HepG2 (cell line): ENCODE data around the gene CDK14. TPM values are rescaled to one million over a fixed set of nuclear protein-coding genes. Genes with fewer than 3 reads are reported as not detected.

Experiments
- EP300 ChIP-seq, 3 experiments: sonication (generic) in 1 of 3; formaldehyde crosslinking in 1 of 3; IDR thresholded peaks; 2 replicates each; pipeline versions ENCODE4 v1.5.1 to v1.6.1; 2011 to 2020; ENCODE audit warnings: low read depth in 2 of 3, low read length in 2 of 3, borderline replicate concordance in 1 of 3, improper control_type of control experiment in 1 of 3, mild to moderate bottlenecking in 1 of 3, missing genetic modification reagents in 1 of 3, moderate library complexity in 1 of 3
- GRHL1 ChIP-seq: sonication (generic); formaldehyde crosslinking; conservative IDR thresholded peaks from 2 replicates; pipeline ENCODE4 v1.8.0; 2022; ENCODE audit warnings: missing genetic modification reagents
- GZF1 ChIP-seq: sonication (generic); formaldehyde crosslinking; IDR thresholded peaks from 2 replicates; pipeline ENCODE4 v1.5.1; 2020; ENCODE audit warnings: mild to moderate bottlenecking, missing genetic modification reagents
- IKZF1 ChIP-seq: fragments of 450-650 bp; IDR thresholded peaks from 2 replicates; pipeline ENCODE4 v1.7.1; 2016
- JARID2 ChIP-seq: sonication (generic); formaldehyde crosslinking; IDR thresholded peaks from 2 replicates; pipeline ENCODE4 v1.8.1; 2023; ENCODE audit warnings: missing genetic modification reagents, inconsistent platforms; ENCODE audit not compliant: insufficient replicate concordance
- MBNL3 ChIP-seq: fragments of 250-450 bp; sonication (Bioruptor Pico); conservative IDR thresholded peaks from 2 replicates; pipeline ENCODE4 v1.8.0; 2022; ENCODE audit warnings: mild to moderate bottlenecking, inconsistent platforms
- MIXL1 ChIP-seq: IDR thresholded peaks from 2 replicates; pipeline ENCODE4 v1.6.1; 2016
- ZFP1 ChIP-seq: IDR thresholded peaks from 2 replicates; pipeline ENCODE4 v1.6.1; 2016
- ZFP90 ChIP-seq: sonication (generic); formaldehyde crosslinking; IDR thresholded peaks from 2 replicates; pipeline ENCODE4 v1.8.0; 2022; ENCODE audit warnings: missing genetic modification reagents, mild to moderate bottlenecking, inconsistent platforms, borderline replicate concordance
- ZNF446 ChIP-seq: sonication (generic); formaldehyde crosslinking; IDR thresholded peaks from 2 replicates; pipeline ENCODE4 v1.5.0; 2020; ENCODE audit warnings: mild to moderate bottlenecking, missing genetic modification reagents
- ZNF558 ChIP-seq: sonication (generic); formaldehyde crosslinking; IDR thresholded peaks from 2 replicates; pipeline ENCODE4 v1.9.0; 2022; ENCODE audit warnings: mild to moderate bottlenecking, missing genetic modification reagents, borderline replicate concordance
- ZNF720 ChIP-seq: sonication (generic); formaldehyde crosslinking; IDR thresholded peaks from 2 replicates; pipeline ENCODE4 v1.4.0; 2020; ENCODE audit warnings: missing genetic modification reagents
- polyA plus RNA-seq, 8 experiments: library from polyadenylated mRNA; depleted of rRNA in 3 of 8; stranded (reverse) in 7 of 8; unstranded in 1 of 8; fragments of >200 nt; fragmentation: Illumina TruSeq in 4 of 8; extraction: Trizol in 4 of 8; gene quantifications; 2 replicates each; pipeline versions ENCODE4 v1.2.1 to v1.2.3, GENCODE V29; 2011 to 2016; ENCODE audit warnings: low read depth in 4 of 8, missing spikeins in 1 of 8, mixed read lengths in 1 of 8; ENCODE audit not compliant: insufficient read depth in 1 of 8
- total RNA-seq, 5 experiments: library from RNA; depleted of rRNA; stranded (reverse); fragments of >200 nt; fragmentation: Illumina TruSeq; extraction: Trizol; gene quantifications; 2 replicates each; pipeline ENCODE4 v1.2.3, GENCODE V29; 2016; ENCODE audit warnings: low read depth in 1 of 5
- TF ChIP-seq, protein P1 (sequence below): sonication (generic); formaldehyde crosslinking; IDR thresholded peaks from 2 replicates; pipeline ENCODE4 v1.9.0; 2021; ENCODE audit warnings: missing genetic modification reagents, borderline replicate concordance
- TF ChIP-seq, protein P2 (sequence below): IDR thresholded peaks from 2 replicates; pipeline ENCODE4 v1.6.1; 2016; ENCODE audit warnings: missing genetic modification reagents, missing compliant biosample characterization
- TF ChIP-seq, protein P3 (sequence below): sonication (generic); formaldehyde crosslinking; IDR thresholded peaks from 2 replicates; pipeline ENCODE4 v1.5.0; 2020; ENCODE audit warnings: mild to moderate bottlenecking, missing genetic modification reagents, borderline replicate concordance
- TF ChIP-seq, protein P4 (sequence below): sonication (generic); formaldehyde crosslinking; IDR thresholded peaks from 2 replicates; pipeline ENCODE4; 2020; ENCODE audit warnings: missing genetic modification reagents, mild to moderate bottlenecking, borderline replicate concordance
- TF ChIP-seq, protein P5 (sequence below): sonication (generic); formaldehyde crosslinking; IDR thresholded peaks from 2 replicates; pipeline ENCODE4 v1.4.0; 2020; ENCODE audit warnings: mild to moderate bottlenecking, missing genetic modification reagents

CDK14 gene
- total and polyA plus RNA-seq, 2 of the 13 experiments (the other 11 are each of a cell fraction or from before 2014, with no cell fraction given): 0.26 to 0.71 TPM

DNA sequence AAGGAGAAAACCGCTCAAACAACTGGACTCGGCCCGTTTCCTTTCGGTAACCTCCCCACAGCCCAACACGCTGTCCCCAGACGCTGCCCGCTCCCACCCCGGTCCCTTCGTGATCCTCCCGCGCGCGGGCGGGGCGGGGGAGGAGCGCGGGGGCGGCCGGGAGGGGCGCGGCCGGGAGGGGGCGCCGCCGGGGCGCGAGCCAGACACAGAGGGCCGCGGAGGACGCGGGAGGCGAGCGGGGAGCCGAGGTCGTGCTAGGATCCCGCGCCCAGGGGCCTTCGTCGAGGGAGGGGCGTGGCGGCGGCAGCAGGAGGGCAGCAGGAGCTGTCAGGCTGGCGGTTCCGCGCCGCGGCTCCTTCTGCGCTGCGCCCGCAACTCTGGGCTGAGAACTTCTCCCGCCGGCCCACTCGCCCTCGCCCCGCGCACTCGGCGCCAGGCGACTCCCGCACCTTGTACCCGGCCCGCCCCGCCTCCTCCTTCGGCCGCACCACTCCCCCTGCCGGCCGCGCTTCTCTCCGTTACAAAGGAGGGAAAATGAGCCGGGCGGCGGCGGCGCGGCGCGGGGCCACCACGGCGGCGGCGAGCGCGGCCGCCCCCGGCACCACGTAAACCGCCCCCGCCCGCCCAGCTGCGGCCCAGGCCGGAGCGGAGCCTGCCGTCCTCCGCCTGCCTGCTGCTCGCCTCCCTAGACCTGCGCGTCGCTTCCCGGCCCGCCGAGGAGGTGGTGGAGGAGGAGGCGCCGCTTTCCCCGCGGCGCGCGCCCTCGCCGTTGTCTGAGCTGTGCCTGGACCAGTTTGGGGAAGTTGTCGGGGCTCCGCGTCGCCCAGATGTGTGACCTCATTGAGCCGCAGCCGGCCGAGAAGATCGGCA is at the start of gene CDK14 (continued):
- TF ChIP-seq EP300 (IDR thresholded peaks at IDR 0.05; ENCODE audit: low read depth in 2 of 2, low read length in 2 of 2): no peak
- TF ChIP-seq EP300 (CRISPR knock-in tag; IDR thresholded peaks at IDR 0.05; ENCODE audit: borderline replicate concordance): no peak
- TF ChIP-seq, protein P1, sequence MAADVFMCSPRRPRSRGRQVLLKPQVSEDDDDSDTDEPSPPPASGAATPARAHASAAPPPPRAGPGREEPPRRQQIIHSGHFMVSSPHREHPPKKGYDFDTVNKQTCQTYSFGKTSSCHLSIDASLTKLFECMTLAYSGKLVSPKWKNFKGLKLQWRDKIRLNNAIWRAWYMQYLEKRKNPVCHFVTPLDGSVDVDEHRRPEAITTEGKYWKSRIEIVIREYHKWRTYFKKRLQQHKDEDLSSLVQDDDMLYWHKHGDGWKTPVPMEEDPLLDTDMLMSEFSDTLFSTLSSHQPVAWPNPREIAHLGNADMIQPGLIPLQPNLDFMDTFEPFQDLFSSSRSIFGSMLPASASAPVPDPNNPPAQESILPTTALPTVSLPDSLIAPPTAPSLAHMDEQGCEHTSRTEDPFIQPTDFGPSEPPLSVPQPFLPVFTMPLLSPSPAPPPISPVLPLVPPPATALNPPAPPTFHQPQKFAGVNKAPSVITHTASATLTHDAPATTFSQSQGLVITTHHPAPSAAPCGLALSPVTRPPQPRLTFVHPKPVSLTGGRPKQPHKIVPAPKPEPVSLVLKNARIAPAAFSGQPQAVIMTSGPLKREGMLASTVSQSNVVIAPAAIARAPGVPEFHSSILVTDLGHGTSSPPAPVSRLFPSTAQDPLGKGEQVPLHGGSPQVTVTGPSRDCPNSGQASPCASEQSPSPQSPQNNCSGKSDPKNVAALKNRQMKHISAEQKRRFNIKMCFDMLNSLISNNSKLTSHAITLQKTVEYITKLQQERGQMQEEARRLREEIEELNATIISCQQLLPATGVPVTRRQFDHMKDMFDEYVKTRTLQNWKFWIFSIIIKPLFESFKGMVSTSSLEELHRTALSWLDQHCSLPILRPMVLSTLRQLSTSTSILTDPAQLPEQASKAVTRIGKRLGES: no peak
- TF ChIP-seq GRHL1 (CRISPR knock-in tag): no peak
- no peak for TF ChIP-seq ZNF720 (CRISPR knock-in tag)
- TF ChIP-seq, protein P2, sequence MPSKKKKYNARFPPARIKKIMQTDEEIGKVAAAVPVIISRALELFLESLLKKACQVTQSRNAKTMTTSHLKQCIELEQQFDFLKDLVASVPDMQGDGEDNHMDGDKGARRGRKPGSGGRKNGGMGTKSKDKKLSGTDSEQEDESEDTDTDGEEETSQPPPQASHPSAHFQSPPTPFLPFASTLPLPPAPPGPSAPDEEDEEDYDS: no peak
- TF ChIP-seq MIXL1 (CRISPR knock-in tag): no peak
- TF ChIP-seq, protein P3, sequence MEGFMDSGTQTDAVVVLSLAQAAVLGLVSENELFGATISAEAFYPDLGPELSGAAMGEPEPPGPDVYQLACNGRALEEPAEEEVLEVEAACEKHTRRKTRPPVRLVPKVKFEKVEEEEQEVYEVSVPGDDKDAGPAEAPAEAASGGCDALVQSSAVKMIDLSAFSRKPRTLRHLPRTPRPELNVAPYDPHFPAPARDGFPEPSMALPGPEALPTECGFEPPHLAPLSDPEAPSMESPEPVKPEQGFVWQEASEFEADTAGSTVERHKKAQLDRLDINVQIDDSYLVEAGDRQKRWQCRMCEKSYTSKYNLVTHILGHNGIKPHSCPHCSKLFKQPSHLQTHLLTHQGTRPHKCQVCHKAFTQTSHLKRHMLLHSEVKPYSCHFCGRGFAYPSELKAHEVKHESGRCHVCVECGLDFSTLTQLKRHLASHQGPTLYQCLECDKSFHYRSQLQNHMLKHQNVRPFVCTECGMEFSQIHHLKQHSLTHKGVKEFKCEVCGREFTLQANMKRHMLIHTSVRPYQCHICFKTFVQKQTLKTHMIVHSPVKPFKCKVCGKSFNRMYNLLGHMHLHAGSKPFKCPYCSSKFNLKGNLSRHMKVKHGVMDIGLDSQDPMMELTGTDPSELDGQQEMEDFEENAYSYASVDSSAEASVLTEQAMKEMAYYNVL (CRISPR knock-in tag): no peak
- TF ChIP-seq MBNL3: no peak
- TF ChIP-seq, protein P4, sequence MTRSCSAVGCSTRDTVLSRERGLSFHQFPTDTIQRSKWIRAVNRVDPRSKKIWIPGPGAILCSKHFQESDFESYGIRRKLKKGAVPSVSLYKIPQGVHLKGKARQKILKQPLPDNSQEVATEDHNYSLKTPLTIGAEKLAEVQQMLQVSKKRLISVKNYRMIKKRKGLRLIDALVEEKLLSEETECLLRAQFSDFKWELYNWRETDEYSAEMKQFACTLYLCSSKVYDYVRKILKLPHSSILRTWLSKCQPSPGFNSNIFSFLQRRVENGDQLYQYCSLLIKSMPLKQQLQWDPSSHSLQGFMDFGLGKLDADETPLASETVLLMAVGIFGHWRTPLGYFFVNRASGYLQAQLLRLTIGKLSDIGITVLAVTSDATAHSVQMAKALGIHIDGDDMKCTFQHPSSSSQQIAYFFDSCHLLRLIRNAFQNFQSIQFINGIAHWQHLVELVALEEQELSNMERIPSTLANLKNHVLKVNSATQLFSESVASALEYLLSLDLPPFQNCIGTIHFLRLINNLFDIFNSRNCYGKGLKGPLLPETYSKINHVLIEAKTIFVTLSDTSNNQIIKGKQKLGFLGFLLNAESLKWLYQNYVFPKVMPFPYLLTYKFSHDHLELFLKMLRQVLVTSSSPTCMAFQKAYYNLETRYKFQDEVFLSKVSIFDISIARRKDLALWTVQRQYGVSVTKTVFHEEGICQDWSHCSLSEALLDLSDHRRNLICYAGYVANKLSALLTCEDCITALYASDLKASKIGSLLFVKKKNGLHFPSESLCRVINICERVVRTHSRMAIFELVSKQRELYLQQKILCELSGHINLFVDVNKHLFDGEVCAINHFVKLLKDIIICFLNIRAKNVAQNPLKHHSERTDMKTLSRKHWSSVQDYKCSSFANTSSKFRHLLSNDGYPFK (CRISPR knock-in tag): no peak
- TF ChIP-seq, protein P5, sequence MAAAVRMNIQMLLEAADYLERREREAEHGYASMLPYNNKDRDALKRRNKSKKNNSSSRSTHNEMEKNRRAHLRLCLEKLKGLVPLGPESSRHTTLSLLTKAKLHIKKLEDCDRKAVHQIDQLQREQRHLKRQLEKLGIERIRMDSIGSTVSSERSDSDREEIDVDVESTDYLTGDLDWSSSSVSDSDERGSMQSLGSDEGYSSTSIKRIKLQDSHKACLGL (CRISPR knock-in tag): peak; percentile 27; the same call in 1 of the 2 replicates
- TF ChIP-seq JARID2 (CRISPR knock-in tag): no peak
- no peak for TF ChIP-seq IKZF1
- no peak for TF ChIP-seq ZNF446
- no peak for TF ChIP-seq GZF1 (CRISPR knock-in tag)
- peak; percentile 28; the same call in 1 of the 2 replicates for TF ChIP-seq ZFP90
- no peak for TF ChIP-seq ZFP1 (CRISPR knock-in tag)
- TF ChIP-seq ZNF558 (CRISPR knock-in tag): no peak
